Thyroid gland (tissue), 4 donors: ENCODE data around the gene KCNS3. TPM values are rescaled to one million over a fixed set of nuclear protein-coding genes. Genes with fewer than 3 reads are reported as not detected.

Experiments
- DNase-seq, 2 donors: peaks; one replicate each; pipeline ENCODE4 v3.0.0-alpha.2; 2019
- H3K27ac ChIP-seq, 3 donors: fragments of 200-600 bp; sonication (generic); 1 replicate in 2 of 3; 2 replicates in 1 of 3; pipeline ENCODE4 v1.5.1; 2016 to 2019; ENCODE audit warnings: mild to moderate bottlenecking in 1 of 3, moderate library complexity in 1 of 3
- H3K27me3 ChIP-seq: fragments of 200-600 bp; sonication (generic); one replicate; pipeline ENCODE4 v1.5.1; 2019
- H3K36me3 ChIP-seq, 2 donors: fragments of 200-600 bp; sonication (generic); one replicate each; pipeline ENCODE4 v1.5.1; 2016 to 2019
- H3K4me1 ChIP-seq, 2 donors: fragments of 200-600 bp; sonication (generic); one replicate each; pipeline ENCODE4 v1.5.1; 2017 to 2019
- H3K4me3 ChIP-seq, 3 donors: fragments of 200-600 bp; sonication (generic); replicated peaks in 1 of 3; 1 replicate in 2 of 3; 2 replicates in 1 of 3; pipeline ENCODE4 v1.5.1; 2016; ENCODE audit warnings: mild to moderate bottlenecking in 1 of 3
- H3K9me3 ChIP-seq: fragments of 200-600 bp; sonication (generic); one replicate; pipeline ENCODE4 v1.5.1; 2017
- CTCF ChIP-seq, 6 experiments: fragments of 200-600 bp in 3 of 6; fragments of 450-650 bp in 3 of 6; sonication (generic) in 3 of 6; IDR thresholded peaks; one replicate each; pipeline ENCODE4 v1.5.1; 2016 to 2019; ENCODE audit warnings: antibody characterized with exemption in 6 of 6, mild to moderate bottlenecking in 2 of 6, inconsistent platforms in 1 of 6, moderate library complexity in 1 of 6
- POLR2A ChIP-seq, 2 donors: fragments of 450-650 bp; IDR thresholded peaks; one replicate each; pipeline ENCODE4 v1.6.1; 2017; ENCODE audit warnings: antibody characterized with exemption in 2 of 2, mild to moderate bottlenecking in 2 of 2, moderate library complexity in 1 of 2
- WGBS, 2 donors: methylation state at CpG; one replicate each; pipeline ENCODE4 v1.1.5; 2017; 5-methylcytosine and 5-hydroxymethylcytosine counted together
- intact Hi-C: fragments of 100-400 bp; cut with DNase I; formaldehyde crosslinking; loops from one replicate; pipeline ENCODE4 v1.15.1; 2023
- total RNA-seq, 4 donors: library from RNA; depleted of rRNA; stranded (reverse); fragments of >200 nt; gene quantifications; one replicate each; pipeline ENCODE4 v1.2.3, GENCODE V29; 2016

KCNS3 gene
- total RNA-seq, 4 donors from 2014 or later = 6.2 to 25.1 (median 7.6) TPM

- DNase-seq = no peak
- Histone ChIP-seq H3K27me3 (no peaks in the 10 kb centered on the region), H3K4me3 (no peak overlapping the region), H3K27ac (no peak overlapping the region), H3K4me1 (no peaks in the 10 kb centered on the region), H3K9me3 (no peaks in the 10 kb centered on the region), H3K36me3 (no peaks in the 10 kb centered on the region)
- 61 to 73% methylated on average over 4 of the region's 4 CpGs for WGBS, 2 donors
- TF ChIP-seq POLR2A (IDR thresholded peaks at IDR 0.05) = no peak
- TF ChIP-seq CTCF (IDR thresholded peaks at IDR 0.05) = no peak
- intact Hi-C loops = no loop called here
Measured at GRCh38 chr2:17863539-17863938, 14.9 kb upstream of the KCNS3 start.

GRCh38 chr2:17864676-17865075, 13.8 kb upstream of the KCNS3 start:
- Histone ChIP-seq H3K27ac (no peak overlapping the region), H3K4me3 (no peak overlapping the region), H3K36me3 (no peaks in the 10 kb centered on the region), H3K9me3 (no peaks in the 10 kb centered on the region), H3K27me3 (no peaks in the 10 kb centered on the region), H3K4me1 (no peaks in the 10 kb centered on the region)
- intact Hi-C loops = no loop called here
- WGBS, 2 donors = 58 to 65% methylated on average over 1 of the region's 1 CpG
- no peak for TF ChIP-seq POLR2A (IDR thresholded peaks at IDR 0.05)
- no peak for TF ChIP-seq CTCF (IDR thresholded peaks at IDR 0.05)
- DNase-seq = no peak

GRCh38 chr2:17867133-17867532, 11.3 kb upstream of the KCNS3 start:
- 50 to 94% methylated on average over 2 of the region's 2 CpGs for WGBS, 2 donors

GRCh38 chr2:17869128-17869527, 9.3 kb upstream of the KCNS3 start:
- no peak for DNase-seq
- Histone ChIP-seq H3K9me3 (no peaks in the 10 kb centered on the region), H3K36me3 (no peaks in the 10 kb centered on the region), H3K4me3 (no peak overlapping the region), H3K4me1 (no peaks in the 10 kb centered on the region), H3K27me3 (no peaks in the 10 kb centered on the region), H3K27ac (no peak overlapping the region)
- 79 to 84% methylated on average over 5 of the region's 5 CpGs for WGBS, 2 donors
- intact Hi-C loops = no loop called here
- TF ChIP-seq CTCF (IDR thresholded peaks at IDR 0.05) (no peak), POLR2A (IDR thresholded peaks at IDR 0.05) (no peak)

More at GRCh38 chr2:17867133-17867532, 11.3 kb upstream of the KCNS3 start:
- Histone ChIP-seq H3K27ac (no peak overlapping the region), H3K4me1 (no peaks in the 10 kb centered on the region), H3K36me3 (no peaks in the 10 kb centered on the region), H3K4me3 (no peak overlapping the region), H3K9me3 (no peaks in the 10 kb centered on the region), H3K27me3 (no peaks in the 10 kb centered on the region)
- intact Hi-C loops = no loop called here
- no peak for DNase-seq
- no peak for TF ChIP-seq POLR2A (IDR thresholded peaks at IDR 0.05)
- TF ChIP-seq CTCF (IDR thresholded peaks at IDR 0.05) = no peak

GRCh38 chr2:17871639-17872038, 6.8 kb upstream of the KCNS3 start:
- Histone ChIP-seq H3K4me3 (no peak overlapping the region), H3K27ac (no peak overlapping the region), H3K27me3 (no peaks in the 10 kb centered on the region), H3K36me3 (no peaks in the 10 kb centered on the region), H3K4me1 (no peaks in the 10 kb centered on the region), H3K9me3 (no peaks in the 10 kb centered on the region)
- intact Hi-C loops = no loop called here
- no peak for DNase-seq
- 84 to 87% methylated on average over 5 of the region's 5 CpGs for WGBS, 2 donors
- TF ChIP-seq CTCF (IDR thresholded peaks at IDR 0.05) = no peak
- TF ChIP-seq POLR2A (IDR thresholded peaks at IDR 0.05) = no peak
